GM10248 (cell line): ENCODE data around the gene N4BP2L1.

Experiments used
- CTCF ChIA-PET: fragments of 300-600 bp; sonication (Branson Sonifier 250); formaldehyde crosslinking; extraction: SDS; loops from one replicate; lab custom pipeline; 2021; ENCODE audit warnings: antibody characterized with exemption; lab: Yijun Ruan, JAX
- POLR2A ChIA-PET: fragments of 350-650 bp; sonication (Branson Sonifier 250); formaldehyde crosslinking; extraction: SDS; loops from one replicate; lab custom pipeline; 2020; ENCODE audit warnings: antibody characterized with exemption; lab: Yijun Ruan, JAX
- DNase-seq: peaks from one replicate; pipeline ENCODE4 v3.0.0; 2012; ENCODE audit errors: extremely low spot score
- TF ChIP-seq, protein P1 (sequence below): IDR thresholded peaks from 2 replicates; pipeline ENCODE4 v1.5.1; 2012; ENCODE audit warnings: mild to moderate bottlenecking, low read depth; ENCODE audit errors: extremely low read depth, missing control alignments, control extremely low read depth

The N4BP2L1 gene

GRCh38 chr13:32419862-32420261 lies 8.1 kb downstream of the N4BP2L1 start:
- ChIA-PET CTCF (no interaction called here), POLR2A (no interaction called here)
- no peak for DNase-seq
- TF ChIP-seq, protein P1, sequence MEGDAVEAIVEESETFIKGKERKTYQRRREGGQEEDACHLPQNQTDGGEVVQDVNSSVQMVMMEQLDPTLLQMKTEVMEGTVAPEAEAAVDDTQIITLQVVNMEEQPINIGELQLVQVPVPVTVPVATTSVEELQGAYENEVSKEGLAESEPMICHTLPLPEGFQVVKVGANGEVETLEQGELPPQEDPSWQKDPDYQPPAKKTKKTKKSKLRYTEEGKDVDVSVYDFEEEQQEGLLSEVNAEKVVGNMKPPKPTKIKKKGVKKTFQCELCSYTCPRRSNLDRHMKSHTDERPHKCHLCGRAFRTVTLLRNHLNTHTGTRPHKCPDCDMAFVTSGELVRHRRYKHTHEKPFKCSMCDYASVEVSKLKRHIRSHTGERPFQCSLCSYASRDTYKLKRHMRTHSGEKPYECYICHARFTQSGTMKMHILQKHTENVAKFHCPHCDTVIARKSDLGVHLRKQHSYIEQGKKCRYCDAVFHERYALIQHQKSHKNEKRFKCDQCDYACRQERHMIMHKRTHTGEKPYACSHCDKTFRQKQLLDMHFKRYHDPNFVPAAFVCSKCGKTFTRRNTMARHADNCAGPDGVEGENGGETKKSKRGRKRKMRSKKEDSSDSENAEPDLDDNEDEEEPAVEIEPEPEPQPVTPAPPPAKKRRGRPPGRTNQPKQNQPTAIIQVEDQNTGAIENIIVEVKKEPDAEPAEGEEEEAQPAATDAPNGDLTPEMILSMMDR, result no peak

GRCh38 chr13:32417995-32418394 lies 9.9 kb downstream of the N4BP2L1 start:
- DNase-seq, result no peak
- TF ChIP-seq, protein P1, result no peak
- ChIA-PET CTCF (interaction anchor here (1.0 kb wide), 1 partner anchor 9 kb away, joined by 3 read pairs; no protein-coding TSS in a partner anchor), POLR2A (interaction anchor here (1.3 kb wide), 1 partner anchor 10 kb away, joined by 6 read pairs; the partner anchor contains the start of gene N4BP2L1)

- ChIA-PET CTCF (interaction anchor here (0.6 to 1.8 kb wide), 9 partner anchors 9 to 506 kb away, joined by 3 to 7 read pairs (median 4); no protein-coding TSS in a partner anchor), POLR2A (interaction anchor here (1.2 kb wide), 1 partner anchor 13 kb away, joined by 3 read pairs; the partner anchor contains the start of gene N4BP2L1)
- TF ChIP-seq, protein P1, result peak; percentile 47
- DNase-seq, result no peak
Observed at GRCh38 chr13:32415019-32415418, 12.9 kb downstream of the N4BP2L1 start.

GRCh38 chr13:32414580-32414979 lies 13.3 kb downstream of the N4BP2L1 start:
- CTCF ChIA-PET, result interaction anchor here (0.7 to 1.8 kb wide), 8 partner anchors 9 to 505 kb away, joined by 3 to 7 read pairs (median 4); partner anchors contain the start of gene N4BP2L1

GRCh38 chr13:32413284-32413683 lies 14.6 kb downstream of the N4BP2L1 start:
- ChIA-PET POLR2A (no interaction called here), CTCF (interaction anchor here (0.8 to 1.0 kb wide), 2 partner anchors 75 to 168 kb away, joined by 3 read pairs; no protein-coding TSS in a partner anchor)
- TF ChIP-seq, protein P1, result no peak
- no peak for DNase-seq

More at GRCh38 chr13:32414580-32414979, 13.3 kb downstream of the N4BP2L1 start:
- POLR2A ChIA-PET, result interaction anchor here (1.2 kb wide), 1 partner anchor 14 kb away, joined by 3 read pairs; the partner anchor contains the start of gene N4BP2L1
- TF ChIP-seq, protein P1, result no peak
- DNase-seq, result no peak

GRCh38 chr13:32409561-32410421 lies 18.1 kb downstream of the N4BP2L1 start:
- TF ChIP-seq, protein P1, result no peak
- no peak for DNase-seq
- CTCF ChIA-PET, result interaction anchor here (1.3 to 2.0 kb wide), 2 partner anchors 25 to 28 kb away, joined by 4 to 6 read pairs; no protein-coding TSS in a partner anchor
- POLR2A ChIA-PET, result interaction anchor here (1.0 kb wide), 1 partner anchor 17 kb away, joined by 3 read pairs; no protein-coding TSS in a partner anchor
